Measurements from ENCODE around the gene GSKIP. TPM values are rescaled to one million over a fixed set of nuclear protein-coding genes. Genes with fewer than 3 reads are reported as not detected.

The GSKIP gene
- total RNA-seq, 4 donors from 2014 or later: 30.3 to 65.1 (median 49.7) TPM

GRCh38 chr14:96410119-96410518 is 46.8 kb downstream of the GSKIP start:
- no peaks in the 10 kb centered on the region for H3K27me3 ChIP-seq
- DNase-seq: no peak
- no peaks in the 10 kb centered on the region for H3K9me3 ChIP-seq
- no peak overlapping the region for H3K27ac ChIP-seq
- no peaks in the 10 kb centered on the region for H3K4me1 ChIP-seq
- 92 to 93% methylated on average over 4 of the region's 4 CpGs for WGBS, 2 donors
- H3K36me3 ChIP-seq: no peaks in the 10 kb centered on the region
- no peak for TF ChIP-seq CTCF (IDR thresholded peaks at IDR 0.05)
- no peak for TF ChIP-seq POLR2A (IDR thresholded peaks at IDR 0.05)
- H3K4me3 ChIP-seq: no peak overlapping the region
- intact Hi-C loops (cut with DNase I): no loop called here

GRCh38 chr14:96413526-96413925 is 50.2 kb downstream of the GSKIP start:
- Histone ChIP-seq H3K9me3 (no peaks in the 10 kb centered on the region), H3K4me3 (no peak overlapping the region), H3K36me3 (no peaks in the 10 kb centered on the region), H3K27ac (no peak overlapping the region), H3K27me3 (no peaks in the 10 kb centered on the region), H3K4me1 (no peaks in the 10 kb centered on the region)
- DNase-seq: no peak
- intact Hi-C loops (cut with DNase I): no loop called here
- TF ChIP-seq CTCF (IDR thresholded peaks at IDR 0.05): no peak
- no peak for TF ChIP-seq POLR2A (IDR thresholded peaks at IDR 0.05)
- WGBS, 2 donors: 78 to 79% methylated on average over 5 of the region's 5 CpGs

DNA sequence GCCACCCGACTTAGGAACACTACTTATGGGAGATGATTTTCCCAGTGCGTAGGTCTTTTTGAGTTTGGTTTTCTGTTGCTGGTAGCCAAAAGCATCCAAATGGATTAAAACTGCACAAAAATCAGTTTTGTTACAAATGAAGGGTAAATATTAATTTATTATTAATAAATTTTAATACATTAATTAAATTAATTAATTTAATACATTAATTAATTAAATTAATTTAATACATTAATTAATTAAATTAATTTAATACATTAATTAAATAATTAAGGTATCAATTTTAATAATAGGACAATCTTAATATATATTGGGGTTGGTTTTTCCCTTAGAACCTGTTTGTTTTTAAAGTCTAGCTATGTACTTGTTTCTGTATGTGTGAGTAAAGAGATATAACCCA is 52.2 kb downstream of the GSKIP start:
- DNase-seq: no peak
- H3K36me3 ChIP-seq: no peaks in the 10 kb centered on the region
- H3K27me3 ChIP-seq: no peaks in the 10 kb centered on the region
- no peaks in the 10 kb centered on the region for H3K9me3 ChIP-seq
- WGBS, 2 donors: 94% methylated on average over 2 of the region's 2 CpGs
- H3K4me3 ChIP-seq: no peak overlapping the region
- TF ChIP-seq POLR2A (IDR thresholded peaks at IDR 0.05): no peak
- no peak for TF ChIP-seq CTCF (IDR thresholded peaks at IDR 0.05)
- intact Hi-C loops (cut with DNase I): no loop called here
- no peak overlapping the region for H3K27ac ChIP-seq
- H3K4me1 ChIP-seq: no peaks in the 10 kb centered on the region

GRCh38 chr14:96416292-96416691 is 53.0 kb downstream of the GSKIP start:
- TF ChIP-seq CTCF (IDR thresholded peaks at IDR 0.05) (no peak), POLR2A (IDR thresholded peaks at IDR 0.05) (no peak)
- Histone ChIP-seq H3K27ac (no peak overlapping the region), H3K27me3 (no peaks in the 10 kb centered on the region), H3K36me3 (no peaks in the 10 kb centered on the region), H3K9me3 (no peaks in the 10 kb centered on the region), H3K4me1 (no peaks in the 10 kb centered on the region), H3K4me3 (no peak overlapping the region)
- 36 to 85% methylated on average over 1 of the region's 1 CpG for WGBS, 2 donors
- DNase-seq: no peak
- intact Hi-C loops (cut with DNase I): no loop called here

DNA sequence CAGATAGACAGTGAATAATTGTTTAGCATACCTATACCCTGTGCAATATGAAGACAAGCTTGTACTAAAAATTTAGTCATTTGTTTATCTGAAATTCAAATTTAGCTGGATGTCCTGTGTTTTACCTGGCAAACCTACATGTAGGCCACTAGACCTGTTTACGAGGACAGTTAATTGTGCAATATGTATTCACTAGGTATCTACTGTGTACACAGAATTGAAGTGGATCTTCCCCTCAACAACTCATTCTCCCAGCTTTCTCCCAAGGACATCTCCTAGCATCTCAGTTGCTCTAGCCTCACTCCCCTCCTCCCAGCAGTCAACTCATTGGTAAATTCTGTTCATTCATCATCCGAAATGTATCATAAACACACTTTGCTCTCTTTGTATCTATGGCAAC is 53.9 kb downstream of the GSKIP start:
- no peaks in the 10 kb centered on the region for H3K9me3 ChIP-seq
- no peak for DNase-seq
- no peaks in the 10 kb centered on the region for H3K27me3 ChIP-seq
- H3K4me3 ChIP-seq: no peak overlapping the region
- 85 to 91% methylated on average over 2 of the region's 2 CpGs for WGBS, 2 donors
- H3K27ac ChIP-seq: no peak overlapping the region
- TF ChIP-seq POLR2A (IDR thresholded peaks at IDR 0.05) (no peak), CTCF (IDR thresholded peaks at IDR 0.05) (no peak)
- intact Hi-C loops (cut with DNase I): no loop called here
- H3K4me1 ChIP-seq: peaks cover 0 to under 1% (median 0%) of the 10 kb centered on the region in 3 donors
- H3K36me3 ChIP-seq: no peaks in the 10 kb centered on the region

Data from esophagus squamous epithelium (tissue), 5 donors.